Uterus (tissue), 4 donors: Measurements from ENCODE around the gene TMEM40. TPM values are rescaled to one million over a fixed set of nuclear protein-coding genes. Genes with fewer than 3 reads are reported as not detected.

Experiments
- DNase-seq, 2 donors: peaks; one replicate each; pipeline ENCODE4 v3.0.0-alpha.2; 2019 to 2020
- H3K27ac ChIP-seq, 2 donors: fragments of 200-600 bp; sonication (generic); 1 replicate in 1 of 2; 2 replicates in 1 of 2; pipeline ENCODE4 v1.5.1; 2016 to 2018
- H3K27me3 ChIP-seq, 2 donors: fragments of 200-600 bp; sonication (generic); one replicate each; pipeline ENCODE4 v1.5.1; 2018 to 2019; ENCODE audit warnings: control low read depth in 1 of 2
- H3K36me3 ChIP-seq, 2 donors: fragments of 200-600 bp; sonication (generic); one replicate each; pipeline ENCODE4 v1.5.1; 2019; ENCODE audit warnings: control low read depth in 1 of 2
- H3K4me1 ChIP-seq, 2 donors: fragments of 200-600 bp; sonication (generic); one replicate each; pipeline ENCODE4 v1.5.1; 2018 to 2019; ENCODE audit warnings: control low read depth in 1 of 2
- H3K4me3 ChIP-seq, 2 donors: fragments of 200-600 bp; sonication (generic); 1 replicate in 1 of 2; 2 replicates in 1 of 2; pipeline ENCODE4 v1.5.1; 2018 to 2019; ENCODE audit warnings: mild to moderate bottlenecking in 1 of 2
- H3K9me3 ChIP-seq, 2 donors: fragments of 200-600 bp; sonication (generic); one replicate each; pipeline ENCODE4 v1.5.1; 2019; ENCODE audit warnings: control low read depth in 1 of 2
- POLR2A ChIP-seq, 2 donors: fragments of 450-650 bp; IDR thresholded peaks; one replicate each; pipeline ENCODE4 v1.6.1; 2016; ENCODE audit warnings: antibody characterized with exemption in 2 of 2, mild to moderate bottlenecking in 1 of 2, moderate library complexity in 1 of 2
- intact Hi-C: fragments of 100-400 bp; cut with DNase I; formaldehyde crosslinking; loops from one replicate; pipeline ENCODE4 v1.15.1; 2023; ENCODE audit warnings: low total_unique reads
- total RNA-seq, 4 donors: library from RNA; depleted of rRNA in 3 of 4; stranded (reverse); fragments of >200 nt in 3 of 4; gene quantifications; one replicate each; pipeline versions ENCODE4 v1.1.0 to v1.2.4, GENCODE V29; 2014 to 2023
- TF ChIP-seq, protein P1 (sequence below), 4 experiments: fragments of 200-600 bp in 2 of 4; fragments of 450-650 bp in 2 of 4; sonication (generic) in 2 of 4; IDR thresholded peaks; one replicate each; pipeline ENCODE4 v1.5.1; 2016 to 2019; ENCODE audit warnings: antibody characterized with exemption in 4 of 4, mild to moderate bottlenecking in 2 of 4, moderate library complexity in 1 of 4
- donor health status: DM: yes; HTN: yes; CAD: no.

The TMEM40 gene
- total RNA-seq, 4 donors from 2014 or later = not detected

DNA sequence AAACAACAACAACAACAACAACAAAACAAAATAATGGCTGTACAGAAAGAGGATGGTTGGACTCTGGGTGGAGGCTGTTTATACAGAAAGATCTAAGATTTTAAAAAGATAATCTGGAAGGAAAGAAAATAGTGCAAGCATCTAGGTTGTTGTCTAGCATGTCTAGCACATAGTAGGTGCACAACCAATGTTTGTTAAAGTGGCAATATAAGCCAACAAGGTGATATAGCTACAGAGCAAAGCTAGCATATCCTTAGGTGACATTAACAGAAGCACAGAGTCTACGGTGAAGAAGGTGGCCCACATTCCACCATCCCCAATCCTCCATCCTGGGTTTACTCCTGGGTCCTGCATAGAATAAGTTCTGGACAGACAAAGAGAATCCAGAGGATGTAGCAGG, 4.7 kb downstream of the TMEM40 start:
- Histone ChIP-seq H3K27ac (no peak overlapping the region), H3K9me3 (no peaks in the 10 kb centered on the region), H3K4me3 (no peak overlapping the region), H3K4me1 (peaks cover 0 to 4% of the 10 kb centered on the region in 2 donors), H3K36me3 (no peaks in the 10 kb centered on the region), H3K27me3 (no peaks in the 10 kb centered on the region)
- intact Hi-C loops = no loop called here
- DNase-seq = no peak
- TF ChIP-seq POLR2A (IDR thresholded peaks at IDR 0.05) = no peak
- TF ChIP-seq, protein P1, sequence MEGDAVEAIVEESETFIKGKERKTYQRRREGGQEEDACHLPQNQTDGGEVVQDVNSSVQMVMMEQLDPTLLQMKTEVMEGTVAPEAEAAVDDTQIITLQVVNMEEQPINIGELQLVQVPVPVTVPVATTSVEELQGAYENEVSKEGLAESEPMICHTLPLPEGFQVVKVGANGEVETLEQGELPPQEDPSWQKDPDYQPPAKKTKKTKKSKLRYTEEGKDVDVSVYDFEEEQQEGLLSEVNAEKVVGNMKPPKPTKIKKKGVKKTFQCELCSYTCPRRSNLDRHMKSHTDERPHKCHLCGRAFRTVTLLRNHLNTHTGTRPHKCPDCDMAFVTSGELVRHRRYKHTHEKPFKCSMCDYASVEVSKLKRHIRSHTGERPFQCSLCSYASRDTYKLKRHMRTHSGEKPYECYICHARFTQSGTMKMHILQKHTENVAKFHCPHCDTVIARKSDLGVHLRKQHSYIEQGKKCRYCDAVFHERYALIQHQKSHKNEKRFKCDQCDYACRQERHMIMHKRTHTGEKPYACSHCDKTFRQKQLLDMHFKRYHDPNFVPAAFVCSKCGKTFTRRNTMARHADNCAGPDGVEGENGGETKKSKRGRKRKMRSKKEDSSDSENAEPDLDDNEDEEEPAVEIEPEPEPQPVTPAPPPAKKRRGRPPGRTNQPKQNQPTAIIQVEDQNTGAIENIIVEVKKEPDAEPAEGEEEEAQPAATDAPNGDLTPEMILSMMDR (IDR thresholded peaks at IDR 0.05) = no peak

DNA sequence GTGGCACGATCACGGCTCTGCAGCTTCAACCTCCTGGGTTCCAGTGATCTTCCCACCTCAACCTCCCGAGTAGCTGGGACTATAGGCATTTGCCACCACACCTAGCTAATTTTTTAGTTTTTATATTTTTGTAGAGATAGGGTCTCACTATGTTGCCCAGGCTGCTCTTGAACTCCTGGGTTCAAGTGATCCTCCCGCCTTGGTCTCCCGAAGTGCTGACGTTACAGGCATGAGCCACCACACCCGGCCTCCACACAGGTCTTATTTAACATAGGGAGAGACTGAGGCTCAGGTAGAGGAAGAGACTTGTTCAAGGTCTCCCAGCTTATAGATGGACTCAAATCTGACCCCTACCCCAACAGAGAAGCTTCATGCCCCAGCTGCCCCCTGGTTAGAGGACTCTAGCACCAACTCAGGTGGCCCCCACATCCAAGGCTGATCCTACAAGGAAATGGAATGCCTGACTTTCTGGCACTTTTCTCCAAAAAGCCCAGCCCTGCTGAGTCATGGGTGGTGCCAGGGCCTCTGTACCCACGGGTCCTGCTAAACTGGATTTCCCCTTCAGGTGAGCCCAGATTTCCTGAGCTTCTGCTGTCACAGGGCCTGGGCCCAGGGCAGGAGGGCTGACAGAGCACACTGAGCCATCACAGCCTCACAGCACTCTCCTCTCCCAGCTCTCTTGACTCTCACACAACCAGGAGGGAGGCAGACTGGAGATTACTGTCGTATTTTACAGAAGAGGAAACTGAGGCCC, 5.6 kb downstream of the TMEM40 start:
- Histone ChIP-seq H3K4me1 (peaks cover 0 to 3% of the 10 kb centered on the region in 2 donors), H3K27me3 (no peaks in the 10 kb centered on the region), H3K36me3 (no peaks in the 10 kb centered on the region), H3K27ac (no peak overlapping the region), H3K4me3 (no peak overlapping the region), H3K9me3 (no peaks in the 10 kb centered on the region)
- DNase-seq = no peak
- intact Hi-C loops = no loop called here
- TF ChIP-seq, protein P1 (IDR thresholded peaks at IDR 0.05) = no peak
- TF ChIP-seq POLR2A (IDR thresholded peaks at IDR 0.05) = no peak

DNA sequence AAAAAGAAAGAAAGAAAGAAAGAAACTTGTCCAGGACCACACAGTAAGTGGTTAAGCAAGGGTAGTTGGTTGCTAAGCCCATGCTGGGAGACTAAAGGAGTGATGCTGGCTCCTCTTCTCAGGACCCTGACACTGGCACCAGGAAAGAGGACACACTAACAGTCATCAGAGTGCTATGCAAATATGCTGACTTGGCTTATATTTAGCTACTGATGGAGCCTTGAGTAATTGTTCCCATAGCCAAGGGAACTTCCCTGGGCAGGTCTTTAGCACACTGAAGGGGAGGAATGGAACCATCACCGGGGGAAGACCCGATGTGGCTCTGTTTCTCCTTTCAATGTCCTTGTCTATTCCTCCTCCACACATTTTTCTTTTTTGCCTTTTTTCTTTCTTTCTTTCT, 6.2 kb downstream of the TMEM40 start:
- Histone ChIP-seq H3K36me3 (no peaks in the 10 kb centered on the region), H3K27me3 (no peaks in the 10 kb centered on the region), H3K27ac (no peak overlapping the region), H3K4me3 (no peak overlapping the region), H3K9me3 (no peaks in the 10 kb centered on the region), H3K4me1 (no peaks in the 10 kb centered on the region)
- no peak for TF ChIP-seq POLR2A (IDR thresholded peaks at IDR 0.05)
- TF ChIP-seq, protein P1 (IDR thresholded peaks at IDR 0.05) = no peak
- DNase-seq = no peak
- intact Hi-C loops = no loop called here

DNA sequence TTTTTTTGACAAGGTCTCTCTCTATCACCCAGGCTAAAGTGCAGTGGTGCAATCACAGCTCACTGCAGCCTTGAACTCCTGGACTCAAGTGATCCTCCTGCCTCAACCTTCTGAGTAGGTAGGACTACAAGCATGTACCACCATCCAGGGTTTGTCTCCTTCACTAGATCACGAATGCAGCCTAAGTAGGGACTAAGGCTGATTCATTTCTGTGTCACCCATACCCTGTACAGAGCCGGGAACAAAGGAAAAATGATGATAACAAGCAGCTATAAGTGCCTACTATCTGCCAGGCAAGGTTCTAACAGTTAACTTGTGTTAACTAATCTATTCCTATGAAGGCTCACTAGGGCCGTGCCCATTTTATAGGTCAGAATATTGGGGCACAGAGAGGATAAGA, 7.0 kb downstream of the TMEM40 start:
- DNase-seq = no peak
- Histone ChIP-seq H3K36me3 (no peaks in the 10 kb centered on the region), H3K27ac (no peak overlapping the region), H3K4me1 (no peaks in the 10 kb centered on the region), H3K27me3 (no peaks in the 10 kb centered on the region), H3K4me3 (no peak overlapping the region), H3K9me3 (no peaks in the 10 kb centered on the region)
- no peak for TF ChIP-seq POLR2A (IDR thresholded peaks at IDR 0.05)
- TF ChIP-seq, protein P1 (IDR thresholded peaks at IDR 0.05) = no peak
- intact Hi-C loops = no loop called here

DNA sequence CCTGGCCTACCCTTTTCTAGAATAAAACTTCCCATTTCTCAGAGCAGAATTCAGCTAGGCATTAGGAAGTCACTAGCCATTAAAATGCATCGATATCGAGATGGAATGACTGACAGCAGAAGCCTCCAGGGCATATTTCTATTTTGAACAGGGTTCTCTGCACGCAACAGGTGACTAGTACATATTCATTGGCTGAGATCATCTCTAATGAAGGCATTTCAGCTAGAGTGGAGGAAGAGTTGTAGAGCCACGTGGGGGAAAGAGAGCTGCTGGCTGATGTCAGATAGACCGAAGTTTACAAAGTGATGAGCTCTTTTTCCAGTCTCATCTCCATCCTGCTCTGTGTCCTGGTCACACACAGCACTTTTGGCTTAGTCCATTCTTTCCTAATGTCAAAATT, 7.5 kb downstream of the TMEM40 start:
- DNase-seq = no peak
- H3K4me1 ChIP-seq = no peaks in the 10 kb centered on the region
- no peak for TF ChIP-seq POLR2A (IDR thresholded peaks at IDR 0.05)
- TF ChIP-seq, protein P1 (IDR thresholded peaks at IDR 0.05) = no peak
- intact Hi-C loops = no loop called here
- H3K4me3 ChIP-seq = no peak overlapping the region
- H3K36me3 ChIP-seq = no peaks in the 10 kb centered on the region
- no peaks in the 10 kb centered on the region for H3K9me3 ChIP-seq
- H3K27me3 ChIP-seq = no peaks in the 10 kb centered on the region
- H3K27ac ChIP-seq = no peak overlapping the region
